Midbrain (tissue), 1 donor: ENCODE data around the gene CEACAM1.
"Not testable (repeated sequence)": the region's sequence is repeated elsewhere in the genome, so short reads cannot be mapped to it uniquely, and the experiment has no call there.

ENCODE experiments used
- DNase-seq: peaks from one replicate; lab custom pipeline; 2025; lab: John Stamatoyannopoulos, UW

The CEACAM1 gene

DNA sequence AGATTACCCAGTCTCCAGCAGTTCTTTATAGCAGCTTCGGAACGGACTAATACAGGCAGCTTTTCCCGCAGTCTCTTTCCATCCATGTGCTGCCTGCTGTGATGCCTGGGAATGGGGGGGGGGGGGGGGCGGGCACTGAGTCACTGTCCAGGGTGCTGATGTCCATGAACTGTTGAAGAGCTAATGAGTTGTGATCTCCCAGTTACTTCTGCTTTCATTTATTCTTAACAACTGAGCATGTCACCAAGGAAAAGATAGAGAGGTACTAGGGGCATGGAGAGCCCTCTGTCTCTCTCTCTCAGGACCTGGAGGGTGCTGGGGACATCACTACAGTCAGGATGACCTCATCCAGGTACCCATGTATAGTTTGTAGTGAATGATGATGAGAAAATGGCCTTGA lies 20.3 kb upstream of the CEACAM1 start:
- no peak for DNase-seq

DNA sequence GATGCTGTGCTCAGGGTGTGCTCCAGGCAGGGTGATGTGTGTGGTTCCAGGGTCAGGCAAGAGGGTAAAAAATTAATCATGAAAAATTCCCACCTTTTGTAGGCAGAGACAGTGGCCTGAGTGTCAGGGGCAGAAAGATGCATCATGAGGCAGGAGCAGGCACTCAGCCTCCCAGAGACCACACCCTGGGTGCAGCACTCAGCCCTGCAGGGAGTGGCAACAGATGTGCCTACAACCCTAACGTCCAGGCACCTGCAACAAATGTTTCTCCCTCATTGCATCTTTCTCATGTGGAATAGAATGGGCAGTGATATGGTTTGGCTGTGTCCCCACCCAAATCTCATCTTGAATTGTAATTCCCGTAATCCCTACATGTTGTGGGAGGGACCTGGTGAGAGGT lies 19.6 kb upstream of the CEACAM1 start:
- no peak for DNase-seq

DNA sequence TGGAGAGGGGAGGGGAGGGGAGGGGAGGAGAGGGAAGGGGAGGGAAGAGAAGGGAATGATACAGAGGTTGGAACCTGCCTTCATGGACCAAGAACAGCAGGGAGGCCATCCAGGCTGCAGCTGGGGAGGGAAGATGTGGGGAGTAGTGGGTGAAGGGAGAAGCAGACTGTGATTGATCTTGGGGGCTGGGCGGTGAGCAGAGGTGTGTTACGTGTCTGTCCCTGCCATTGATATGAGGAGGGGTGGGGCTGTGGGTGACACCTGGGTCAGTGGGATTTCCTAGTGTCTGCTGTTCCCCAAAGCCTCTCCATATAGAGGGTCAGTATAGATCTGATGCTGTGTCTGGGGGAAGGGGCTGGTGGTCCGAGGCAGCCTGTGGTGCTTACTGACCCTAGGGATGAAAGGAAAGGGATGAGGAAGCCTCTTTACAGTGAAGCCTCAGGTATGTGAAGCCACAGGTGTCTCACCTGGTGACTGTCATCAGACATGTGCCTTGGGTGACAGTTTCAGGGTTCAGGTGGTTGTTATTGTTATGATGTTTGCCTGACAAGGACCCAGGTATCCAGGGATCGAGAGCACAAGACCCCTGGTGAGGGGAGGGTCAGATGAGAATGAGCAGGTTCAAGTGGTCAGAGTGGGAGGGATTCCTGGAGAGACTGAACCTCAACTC lies 18.7 kb upstream of the CEACAM1 start:
- no peak for DNase-seq

DNA sequence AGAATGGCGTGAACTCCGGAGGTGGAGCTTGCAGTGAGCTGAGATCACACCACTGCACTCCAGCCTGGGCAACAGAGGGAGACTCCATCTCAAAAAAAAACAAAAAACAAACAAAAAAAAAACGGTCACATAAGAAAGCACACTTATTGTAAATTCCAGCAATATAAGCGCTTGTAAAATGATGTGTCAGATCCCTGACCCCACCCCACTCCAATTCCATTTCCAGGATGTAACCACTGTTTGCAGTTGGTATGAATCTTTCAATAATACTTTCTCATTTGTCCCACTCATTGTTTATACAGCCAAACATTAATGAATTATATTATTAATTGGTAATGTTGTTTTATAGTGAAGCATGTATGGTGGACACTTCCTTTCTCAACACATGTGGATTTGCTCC lies 15.9 kb upstream of the CEACAM1 start:
- no peak for DNase-seq

DNA sequence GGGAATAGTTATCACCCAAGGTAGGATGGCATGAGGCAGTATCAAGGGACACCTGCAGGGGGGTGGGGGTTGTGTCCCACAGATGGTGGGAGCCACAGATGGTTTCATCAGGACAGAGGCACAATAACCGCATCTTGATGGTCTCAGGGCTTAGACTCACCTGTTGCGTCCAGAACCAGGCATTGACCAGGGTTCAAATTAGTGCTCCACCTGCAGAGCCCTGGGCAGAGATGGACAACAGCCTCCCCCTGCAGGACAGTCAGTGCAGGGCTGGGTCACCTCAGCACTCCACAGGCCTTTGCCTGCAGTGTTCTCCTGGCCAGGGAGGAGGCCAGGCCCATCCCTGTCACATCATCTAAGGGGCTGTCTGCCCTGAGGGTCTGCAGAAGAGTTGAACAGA lies 14.5 kb upstream of the CEACAM1 start:
- no peak for DNase-seq

DNA sequence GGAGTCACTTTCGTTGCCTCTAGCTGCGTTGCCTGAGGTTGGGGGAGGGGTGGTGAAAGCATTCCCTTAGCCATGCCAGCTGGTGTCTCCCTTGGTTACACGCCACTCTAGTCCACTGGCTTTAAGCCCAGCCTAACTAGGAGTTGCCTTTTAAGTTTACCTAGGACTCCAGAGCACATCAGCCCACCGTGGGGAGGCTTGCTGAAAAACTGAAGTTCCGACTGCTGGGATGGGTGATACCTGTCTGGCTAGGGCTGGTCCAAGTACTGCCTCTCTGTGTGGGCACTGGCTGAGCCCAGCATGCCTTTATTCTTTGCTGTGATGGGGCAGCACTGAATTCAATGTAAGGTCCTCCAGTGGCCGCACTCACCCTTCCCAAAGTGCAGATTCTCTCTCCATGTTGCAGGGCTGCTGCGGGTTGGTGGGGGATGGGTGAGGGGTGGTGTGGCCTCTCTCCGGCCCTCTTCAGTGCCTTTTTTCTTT lies 11.8 kb upstream of the CEACAM1 start:
- no peak for DNase-seq

DNA sequence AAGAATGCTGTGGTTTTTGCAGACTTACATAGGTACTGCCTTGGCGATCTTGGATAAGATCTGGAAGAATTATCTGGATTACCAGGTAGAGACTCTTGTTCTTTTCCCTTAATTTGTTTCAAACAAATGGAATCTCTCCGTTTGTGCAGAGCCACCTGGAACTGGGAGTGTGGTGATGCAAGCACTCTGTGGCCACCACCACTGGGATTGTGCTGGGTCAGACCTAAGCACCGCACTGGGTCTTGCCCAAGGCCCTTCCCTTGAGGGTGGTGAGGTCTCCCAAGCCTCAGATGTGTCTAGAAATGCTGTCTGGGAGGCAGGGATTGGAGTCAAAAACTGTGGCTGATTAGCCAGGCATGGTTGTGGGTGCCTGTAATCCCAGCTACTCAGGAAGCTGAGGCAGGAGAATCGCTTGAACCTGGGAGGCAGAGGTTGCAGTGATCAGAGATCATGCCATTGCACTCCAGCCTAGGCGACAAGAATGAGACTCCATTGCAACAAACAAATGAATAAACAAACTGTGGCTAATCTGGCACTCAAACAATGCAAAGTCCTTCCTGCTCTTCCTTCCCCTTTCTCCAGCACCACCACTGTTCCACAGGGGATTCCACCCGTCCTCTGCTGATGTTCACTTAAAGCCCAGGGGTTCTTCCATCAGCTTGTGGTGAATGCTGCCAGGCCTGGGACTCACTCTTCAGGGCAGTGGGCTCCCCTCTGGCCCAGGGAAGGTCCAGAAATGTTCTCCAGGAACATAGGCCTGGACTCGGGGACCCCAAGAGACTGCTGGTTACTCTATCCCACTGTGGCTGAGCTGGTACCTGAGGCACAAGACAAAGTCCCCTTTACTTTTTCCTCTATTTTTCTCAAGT lies 10.8 kb upstream of the CEACAM1 start:
- DNase-seq: no peak

DNA sequence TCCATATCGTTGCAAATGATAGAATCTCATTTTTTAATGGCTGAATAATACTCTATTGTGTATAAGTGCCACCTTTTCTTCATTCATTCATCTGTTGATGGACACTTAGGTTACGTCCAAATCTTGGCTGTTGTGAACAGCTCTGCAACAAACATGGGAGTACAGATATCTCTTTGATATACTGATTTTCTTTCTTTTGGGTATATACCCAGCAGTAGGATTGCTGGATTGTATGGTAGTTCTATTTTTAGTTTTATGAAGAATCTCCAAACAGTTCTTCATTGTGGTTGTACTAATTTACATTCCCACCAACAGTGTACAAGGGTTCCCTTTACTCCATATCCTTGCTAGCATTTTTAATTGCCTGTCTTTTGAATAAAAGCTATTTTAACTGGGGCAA lies 7.0 kb upstream of the CEACAM1 start:
- not testable (repeated sequence) for DNase-seq

DNA sequence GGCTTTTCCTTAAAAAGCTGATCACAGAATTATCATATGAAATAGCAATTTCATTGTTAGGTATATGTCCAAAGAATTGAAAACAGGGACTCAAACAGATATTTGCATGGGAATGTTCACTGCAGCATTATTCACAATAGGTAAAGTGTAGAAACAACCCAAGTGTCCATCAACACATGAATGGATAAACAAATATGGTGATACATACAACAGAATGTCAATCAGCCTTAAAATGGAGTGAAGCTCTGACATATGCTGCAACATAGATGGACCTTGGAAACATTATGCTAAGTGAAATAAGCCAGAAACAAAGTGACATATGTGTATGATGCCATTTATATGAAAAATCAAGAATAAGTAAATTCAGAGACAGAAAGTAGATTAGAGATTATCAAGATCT lies 6.1 kb upstream of the CEACAM1 start:
- DNase-seq: no peak

DNA sequence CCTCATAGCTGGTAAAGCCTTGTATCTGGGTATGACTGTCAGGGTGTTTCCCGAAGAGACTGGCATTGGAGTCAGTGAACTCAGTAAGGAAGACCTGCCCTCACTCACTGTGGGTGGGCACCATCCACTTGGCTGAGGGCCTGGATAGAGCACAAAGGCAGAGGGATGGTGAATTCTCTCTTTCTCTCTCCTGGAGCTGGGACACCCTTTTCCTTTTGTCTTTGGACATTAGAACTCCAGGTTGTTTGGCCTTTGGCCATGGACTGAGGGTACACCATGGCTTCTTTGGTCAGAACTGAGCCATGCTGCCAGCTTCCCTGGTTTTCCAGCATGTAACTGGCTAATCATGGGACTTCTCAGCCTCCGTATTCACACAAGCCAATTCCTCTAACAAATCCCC lies 4.6 kb upstream of the CEACAM1 start:
- DNase-seq: peak; percentile 50

DNA sequence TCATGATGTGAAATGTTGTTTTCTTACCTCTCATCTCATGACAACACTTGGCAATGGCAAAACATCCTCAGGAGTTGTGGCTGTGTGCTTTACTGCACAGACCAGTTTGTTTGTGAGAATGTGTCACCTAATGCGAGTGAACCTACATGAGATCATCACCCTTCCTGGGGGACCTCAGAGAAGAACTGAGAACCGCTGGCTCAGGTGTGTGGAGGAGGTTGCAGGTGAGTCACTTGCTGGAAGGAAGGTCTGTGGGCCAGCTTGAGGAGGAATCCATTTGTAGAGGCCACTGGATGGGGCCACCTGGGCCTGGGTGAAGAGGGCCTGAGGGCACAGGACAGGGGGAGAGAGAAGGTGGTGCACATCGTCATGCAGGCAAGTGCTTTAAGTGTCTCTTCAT lies 3.0 kb upstream of the CEACAM1 start:
- no peak for DNase-seq

DNA sequence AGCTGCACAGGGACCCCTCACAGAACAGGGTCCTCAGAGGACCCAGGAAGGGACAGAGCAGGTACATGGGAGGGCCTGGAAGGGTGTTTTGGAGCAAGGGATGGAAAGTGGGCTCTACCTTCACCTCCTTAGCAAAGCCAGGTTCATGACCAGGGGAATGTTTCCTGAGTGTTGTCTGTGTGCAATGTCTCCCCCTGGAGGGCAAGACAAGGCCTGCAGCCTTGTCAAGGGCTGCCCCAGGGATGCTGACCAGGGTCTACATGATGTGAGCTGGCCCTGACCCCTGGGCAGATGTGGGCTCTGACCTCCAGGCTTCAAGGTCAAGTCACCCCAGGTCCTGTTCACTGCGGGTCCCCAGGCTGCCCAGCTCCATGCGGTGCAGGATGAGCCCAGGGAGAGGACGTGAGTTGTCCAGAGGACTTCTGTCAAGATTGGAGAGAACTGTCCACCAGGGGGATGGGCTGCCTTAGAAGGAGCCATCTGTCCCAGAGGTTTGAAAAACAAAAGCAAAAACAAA lies 1.0 kb upstream of the CEACAM1 start:
- peak; percentile 74 for DNase-seq

DNA sequence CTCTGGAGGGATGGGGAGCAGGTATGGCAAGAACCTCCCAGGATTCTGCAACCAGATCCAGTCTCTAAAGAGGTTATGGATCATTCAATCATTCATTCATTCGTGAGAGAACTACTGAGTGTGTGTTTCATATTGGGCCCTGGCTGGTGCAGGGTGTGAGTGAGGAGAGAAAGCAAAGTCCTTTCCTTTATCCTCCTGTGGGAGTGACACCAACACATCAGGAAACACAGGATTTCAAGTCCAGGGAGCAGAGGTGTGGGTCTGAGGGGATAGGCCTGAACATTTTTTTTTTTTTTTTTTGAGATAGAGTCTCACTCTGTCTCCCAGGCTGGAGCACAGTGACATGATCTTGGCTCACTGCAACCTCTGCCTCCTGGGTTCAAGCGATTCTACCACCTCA lies 3.3 kb downstream of the CEACAM1 start:
- no peak for DNase-seq

DNA sequence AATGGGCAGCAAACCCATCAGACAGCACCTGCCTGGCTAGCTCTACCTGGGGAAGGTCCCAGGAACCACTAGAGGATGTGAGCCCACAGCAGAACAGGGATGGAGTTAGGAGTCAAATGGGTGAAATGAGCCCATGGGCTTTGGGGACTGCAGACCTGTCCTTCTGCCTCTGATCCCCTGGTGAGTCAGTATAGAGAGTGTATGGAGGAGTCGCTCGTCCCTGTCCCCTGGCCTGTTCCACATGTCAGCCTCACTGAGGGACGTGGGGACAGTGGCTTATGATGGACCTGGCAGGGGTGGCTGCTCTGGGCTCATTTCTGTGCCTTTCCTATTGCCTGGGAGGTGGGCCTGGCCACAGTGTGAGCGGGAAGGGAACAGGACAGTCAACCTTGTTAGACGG lies 4.0 kb downstream of the CEACAM1 start:
- no peak for DNase-seq

DNA sequence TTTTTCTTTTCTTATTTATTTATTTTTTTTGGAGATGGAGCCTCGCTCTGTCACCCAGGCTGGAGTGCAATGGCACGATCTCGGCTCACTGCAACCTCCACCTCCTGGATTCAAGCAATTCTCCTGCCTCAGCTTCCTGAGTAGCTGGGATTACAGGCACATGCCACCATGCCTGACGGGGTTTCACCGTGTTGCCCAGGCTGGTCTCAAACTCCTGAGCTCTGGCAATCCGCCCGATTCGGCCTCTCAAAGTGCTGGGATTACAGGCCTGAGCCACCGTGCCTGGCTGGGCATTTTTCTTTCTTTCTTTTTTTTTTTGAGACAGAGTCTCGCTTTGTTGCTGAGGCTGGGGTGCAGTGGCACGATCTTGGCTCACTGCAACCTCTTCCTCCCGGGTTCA lies 6.0 kb downstream of the CEACAM1 start:
- DNase-seq: not testable (repeated sequence)

DNA sequence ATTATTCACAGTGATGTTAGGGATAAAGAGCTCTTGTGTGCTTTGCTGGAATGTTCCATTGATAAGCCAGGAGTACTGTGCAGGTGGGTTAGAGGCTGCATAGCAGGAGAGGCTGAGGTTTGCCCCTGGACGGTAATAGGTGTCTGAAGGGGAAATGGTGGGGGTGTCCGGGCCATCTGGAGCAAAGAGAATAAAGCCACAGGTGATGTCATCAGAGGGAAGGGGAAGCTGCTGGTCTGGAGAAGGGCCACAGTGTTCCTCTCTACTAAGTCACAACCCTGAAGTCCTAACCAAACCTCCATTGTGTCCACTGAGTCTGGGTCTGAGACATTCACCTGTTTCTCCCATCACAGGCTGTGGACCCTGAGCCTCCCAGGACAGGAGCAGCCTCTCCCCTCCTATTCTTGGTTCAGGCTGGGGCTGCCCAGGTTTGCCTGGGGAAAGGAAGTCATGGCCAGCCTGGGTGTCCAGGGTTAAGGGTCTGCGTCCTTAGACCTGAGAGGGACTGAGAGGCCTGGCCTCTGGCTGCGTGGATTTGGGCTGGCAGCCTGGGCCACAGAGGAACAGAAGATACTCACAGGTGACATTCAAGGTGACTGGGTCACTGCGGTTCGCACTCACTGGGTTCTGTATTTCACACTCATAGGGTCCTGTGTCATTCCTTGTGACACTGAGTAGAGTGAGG lies 6.8 kb downstream of the CEACAM1 start:
- DNase-seq: no peak

DNA sequence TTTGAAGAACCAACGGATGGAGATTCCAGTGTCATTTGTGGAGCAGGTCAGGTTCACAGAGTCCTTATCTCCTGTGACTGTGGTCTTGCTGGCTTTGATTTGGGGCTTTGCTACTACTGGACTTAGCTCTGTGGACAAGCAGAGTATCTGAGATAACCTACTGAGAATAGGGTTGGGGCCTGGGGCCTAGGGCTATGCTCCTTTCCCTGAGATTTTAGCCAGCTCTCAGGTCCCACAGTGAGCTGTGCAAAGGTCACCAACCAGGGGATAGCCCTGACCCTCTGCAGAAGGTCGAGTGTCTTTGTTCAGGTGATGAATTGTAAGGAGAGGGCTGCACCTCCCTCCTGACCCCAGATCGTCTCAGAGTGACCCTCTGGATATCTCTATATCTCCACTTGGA lies 9.2 kb downstream of the CEACAM1 start:
- DNase-seq: no peak

DNA sequence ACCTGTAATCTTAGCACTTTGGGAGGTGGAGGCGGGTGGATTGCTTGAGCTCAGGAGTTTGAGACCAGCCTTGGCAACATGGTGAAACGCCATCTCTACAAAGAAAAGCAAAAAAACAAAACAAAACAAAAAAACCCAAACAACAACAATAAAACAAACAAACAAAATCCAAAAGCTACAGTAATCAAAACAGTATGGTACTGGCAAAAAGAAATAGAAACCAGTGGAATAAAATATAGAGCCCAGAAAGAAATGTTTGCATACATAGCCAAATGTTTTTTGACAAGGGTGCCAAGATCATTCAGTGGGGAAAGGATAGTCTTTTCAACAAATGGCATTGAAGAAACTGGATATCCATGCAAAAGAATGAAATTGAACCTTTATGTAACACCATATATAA lies 11.5 kb downstream of the CEACAM1 start:
- DNase-seq: no peak

DNA sequence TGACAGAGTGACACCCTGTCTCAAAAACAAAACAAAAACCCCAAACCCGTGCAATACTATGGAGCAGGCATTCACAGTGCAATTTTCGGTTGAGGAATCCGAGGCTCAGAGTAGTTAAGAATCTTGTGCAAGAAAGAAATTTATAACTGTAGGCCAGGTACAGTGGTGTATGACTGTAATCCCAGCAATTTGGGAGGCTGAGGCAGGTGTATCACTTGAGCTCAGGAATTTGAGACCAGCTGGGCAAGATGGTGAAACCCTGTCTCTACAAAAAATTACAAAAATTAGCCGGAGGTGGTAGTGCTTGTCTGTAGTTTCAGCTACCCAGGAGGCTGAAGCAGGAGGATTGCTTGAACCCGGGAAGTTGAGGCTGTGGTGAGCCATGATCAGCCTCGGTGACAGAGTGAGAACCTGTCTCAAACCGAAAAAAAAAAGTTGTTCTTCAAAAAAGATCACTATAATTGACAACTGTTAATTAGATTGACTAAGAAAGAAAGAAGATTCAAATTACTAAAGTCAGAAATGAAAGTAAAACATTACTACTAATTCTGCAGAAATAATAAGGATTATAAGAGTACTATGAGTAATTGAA lies 12.9 kb downstream of the CEACAM1 start:
- DNase-seq: no peak

DNA sequence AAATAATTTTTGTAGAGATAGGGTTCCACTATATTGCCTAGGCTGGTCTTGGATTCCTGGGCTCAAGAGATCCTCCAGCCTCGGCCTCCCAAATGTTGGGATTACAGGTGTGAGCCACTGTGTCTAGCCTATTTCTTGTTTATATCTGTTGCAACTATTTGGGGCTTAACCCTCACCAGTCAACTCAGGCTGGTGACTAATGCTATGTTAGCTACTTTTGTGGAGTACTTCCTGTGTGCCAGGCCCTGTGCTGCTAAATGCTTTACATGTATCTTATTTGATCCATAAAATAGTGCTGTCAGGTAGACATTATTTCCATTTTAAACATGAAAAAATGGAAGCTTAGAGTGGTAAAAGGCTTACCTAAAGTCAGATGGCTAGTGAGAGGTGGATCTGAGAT lies 13.8 kb downstream of the CEACAM1 start:
- DNase-seq: no peak

DNA sequence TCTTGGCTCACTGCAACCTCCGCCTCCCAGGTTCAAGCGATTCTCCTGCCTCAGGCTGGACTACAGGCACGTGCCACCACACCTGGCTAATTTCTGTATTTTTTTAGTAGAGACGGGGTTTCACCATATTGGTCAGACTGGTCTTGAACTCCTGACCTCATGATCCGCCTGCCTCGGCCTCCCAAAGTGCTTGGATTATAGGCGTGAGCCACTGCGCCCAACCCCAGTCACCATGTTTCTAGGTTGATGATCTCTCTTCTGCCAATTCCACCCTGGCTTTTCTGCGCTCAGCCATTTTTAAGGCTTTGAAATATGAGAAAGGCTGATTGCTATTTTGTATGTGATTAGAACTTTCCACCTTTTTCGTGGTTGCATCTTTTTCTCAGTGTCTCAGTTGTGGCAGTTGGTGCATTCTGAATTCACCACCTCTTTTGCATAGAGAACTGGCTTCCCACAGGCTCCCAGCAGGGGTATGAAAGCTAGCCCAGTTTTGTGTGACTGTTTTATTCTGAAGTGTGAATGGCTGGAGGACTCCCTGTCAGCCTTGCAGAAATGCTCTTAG lies 15.5 kb downstream of the CEACAM1 start:
- no peak for DNase-seq

DNA sequence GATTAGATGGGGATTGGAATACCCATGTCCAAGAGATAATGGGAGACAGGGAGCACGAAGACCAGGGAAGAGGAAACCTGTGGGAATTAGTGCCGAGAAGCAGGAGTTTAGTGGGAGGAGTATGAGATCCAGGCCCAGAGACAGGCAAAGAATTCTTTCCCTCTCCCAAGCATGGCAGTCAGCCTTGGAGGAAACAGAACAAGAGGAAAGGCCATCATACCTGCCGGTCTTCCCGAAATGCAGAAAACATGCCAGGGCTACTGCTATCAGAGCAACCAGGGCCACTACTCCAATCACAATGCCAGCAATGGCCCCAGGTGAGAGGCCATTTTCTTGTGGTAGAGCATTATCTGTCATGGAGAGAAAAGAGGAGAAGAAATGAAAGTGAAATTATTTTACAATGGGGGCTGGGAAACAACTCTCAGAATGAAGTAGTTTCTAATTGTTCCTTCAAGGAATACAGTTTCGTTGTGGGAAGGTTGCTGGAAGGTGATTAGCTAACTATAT lies 16.1 kb downstream of the CEACAM1 start:
- DNase-seq: no peak
